NCI-H526 (cell line): ENCODE measurements around the gene FAM50B.

Source experiments
- DNase-seq, 2 experiments: peaks; one replicate each; lab custom pipeline; 2025; lab: John Stamatoyannopoulos, UW

Gene FAM50B

GRCh38 chr6:3873051-3873450 lies 23.9 kb downstream of the FAM50B start:
- DNase-seq: no peak

DNA sequence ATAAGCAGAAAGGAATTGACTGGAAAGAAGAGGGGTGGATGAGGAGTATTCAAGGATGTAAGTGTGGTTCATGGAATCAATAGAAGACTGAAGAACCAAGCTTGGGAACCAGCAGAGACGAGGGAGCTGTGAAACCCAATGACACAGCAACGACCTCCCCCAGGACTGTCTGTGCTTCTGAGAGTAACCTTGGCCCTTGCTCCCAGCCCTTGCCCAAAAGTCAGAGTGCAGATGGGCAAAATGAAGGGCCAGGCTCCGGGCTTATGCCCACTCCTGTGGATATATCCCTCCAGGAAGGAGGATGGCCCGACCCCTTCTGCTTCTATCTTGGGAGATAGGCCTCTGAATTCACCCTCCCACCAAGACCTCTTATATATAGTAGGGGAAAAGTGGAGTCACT lies 24.9 kb downstream of the FAM50B start:
- DNase-seq: no peak

- no peak for DNase-seq
Measured at GRCh38 chr6:3875486-3875885, 26.3 kb downstream of the FAM50B start.

DNA sequence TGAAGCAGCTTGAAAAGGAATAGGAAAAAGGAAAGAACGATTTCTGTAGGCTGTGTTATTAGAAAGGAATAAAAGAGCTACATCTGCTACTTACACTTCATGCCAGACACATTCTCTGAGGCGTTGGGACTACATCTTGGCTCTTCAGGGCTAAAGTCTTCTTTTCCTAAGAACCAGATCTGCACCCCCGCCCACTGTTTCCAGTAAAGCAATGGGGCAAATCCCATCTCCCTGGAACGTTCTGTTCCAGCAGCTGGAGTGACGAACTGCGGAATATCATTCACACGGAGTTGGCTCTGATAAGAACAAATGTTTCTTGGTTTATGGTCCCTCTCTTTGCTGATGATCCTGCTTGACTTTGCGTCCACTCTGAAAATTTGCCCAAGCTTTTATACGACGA lies 26.9 kb downstream of the FAM50B start:
- no peak for DNase-seq

- no peak for DNase-seq
Measured at GRCh38 chr6:3876866-3877265, 27.7 kb downstream of the FAM50B start.

GRCh38 chr6:3878048-3878666 lies 29.0 kb downstream of the FAM50B start:
- no peak for DNase-seq

- DNase-seq: no peak
Measured at GRCh38 chr6:3879194-3879952, 30.2 kb downstream of the FAM50B start.

DNA sequence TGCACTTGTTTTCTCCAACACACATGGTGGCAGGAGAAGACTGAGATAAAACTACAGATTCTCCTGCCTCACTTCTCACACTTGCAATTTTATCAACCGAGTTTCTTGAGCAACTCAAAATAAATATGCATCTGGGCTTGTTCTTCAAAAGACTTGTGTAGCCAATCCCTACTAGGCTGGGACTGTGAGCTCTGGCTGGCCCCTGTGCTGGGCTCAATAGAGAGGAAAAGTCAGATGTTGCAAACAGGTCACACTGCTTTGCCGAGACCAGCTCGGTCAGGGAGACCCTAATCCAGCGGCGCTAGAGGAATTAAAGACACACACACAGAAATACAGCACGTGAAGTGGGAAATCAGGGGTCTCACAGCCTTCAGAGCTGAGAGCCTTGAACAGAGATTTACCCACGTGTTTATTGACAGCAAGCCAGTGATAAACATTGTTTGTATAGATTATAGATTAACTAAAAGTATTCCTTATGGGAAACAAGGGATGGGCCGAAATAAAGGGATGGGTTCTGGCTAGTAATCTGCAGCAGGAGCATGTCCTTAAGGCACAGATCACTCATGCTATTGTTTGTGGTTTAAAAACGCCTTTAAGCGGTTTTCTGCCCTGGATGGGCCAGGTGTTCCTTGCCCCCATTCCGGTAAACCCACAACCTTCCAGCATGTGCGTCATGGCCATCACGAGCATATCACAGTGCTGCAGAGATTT lies 32.7 kb downstream of the FAM50B start:
- DNase-seq: no peak

DNA sequence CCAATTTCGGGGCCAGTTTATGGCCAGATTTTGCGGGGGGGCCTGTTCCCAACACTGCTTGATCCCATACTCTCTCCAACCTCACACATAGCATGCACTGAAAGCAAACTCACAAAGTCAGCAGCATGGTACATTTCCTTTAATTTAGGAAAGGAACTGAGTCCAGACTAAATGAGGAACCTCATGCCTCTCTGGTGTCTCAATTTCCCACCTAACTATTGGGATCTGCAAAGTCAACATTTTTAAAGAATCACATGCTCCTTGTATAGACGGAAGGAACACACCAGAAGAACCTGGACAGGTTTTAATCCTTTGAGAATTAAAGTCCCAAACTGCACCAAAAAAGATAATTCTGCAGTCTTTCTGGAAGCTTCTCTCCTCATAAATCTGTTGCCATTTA lies 33.3 kb downstream of the FAM50B start:
- no peak for DNase-seq

DNA sequence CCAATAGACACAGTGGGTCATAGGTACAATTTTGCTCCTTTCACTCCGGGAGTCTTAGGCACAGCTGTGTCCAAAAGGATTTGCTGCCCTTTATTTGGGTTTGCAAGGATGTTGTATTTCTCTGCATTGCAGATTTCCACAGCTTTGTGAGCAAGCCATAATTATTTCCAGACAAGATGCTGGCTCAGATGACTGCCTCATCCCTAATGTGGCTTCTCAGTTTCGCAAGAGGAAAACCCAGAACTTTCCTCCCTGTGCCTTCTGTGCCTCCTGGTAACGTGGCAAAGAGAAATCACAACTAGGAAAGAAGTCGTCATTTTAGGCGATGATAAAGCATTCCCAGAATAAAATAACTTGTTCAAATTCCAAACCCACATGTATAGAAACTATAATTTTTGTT lies 33.7 kb downstream of the FAM50B start:
- no peak for DNase-seq

GRCh38 chr6:3884007-3884745 lies 35.0 kb downstream of the FAM50B start:
- no peak for DNase-seq

- DNase-seq: peak in 1 of 2 experiments; percentile 32
Measured at GRCh38 chr6:3885262-3886036, 36.3 kb downstream of the FAM50B start.

GRCh38 chr6:3887150-3887700 lies 38.1 kb downstream of the FAM50B start:
- DNase-seq: no peak

DNA sequence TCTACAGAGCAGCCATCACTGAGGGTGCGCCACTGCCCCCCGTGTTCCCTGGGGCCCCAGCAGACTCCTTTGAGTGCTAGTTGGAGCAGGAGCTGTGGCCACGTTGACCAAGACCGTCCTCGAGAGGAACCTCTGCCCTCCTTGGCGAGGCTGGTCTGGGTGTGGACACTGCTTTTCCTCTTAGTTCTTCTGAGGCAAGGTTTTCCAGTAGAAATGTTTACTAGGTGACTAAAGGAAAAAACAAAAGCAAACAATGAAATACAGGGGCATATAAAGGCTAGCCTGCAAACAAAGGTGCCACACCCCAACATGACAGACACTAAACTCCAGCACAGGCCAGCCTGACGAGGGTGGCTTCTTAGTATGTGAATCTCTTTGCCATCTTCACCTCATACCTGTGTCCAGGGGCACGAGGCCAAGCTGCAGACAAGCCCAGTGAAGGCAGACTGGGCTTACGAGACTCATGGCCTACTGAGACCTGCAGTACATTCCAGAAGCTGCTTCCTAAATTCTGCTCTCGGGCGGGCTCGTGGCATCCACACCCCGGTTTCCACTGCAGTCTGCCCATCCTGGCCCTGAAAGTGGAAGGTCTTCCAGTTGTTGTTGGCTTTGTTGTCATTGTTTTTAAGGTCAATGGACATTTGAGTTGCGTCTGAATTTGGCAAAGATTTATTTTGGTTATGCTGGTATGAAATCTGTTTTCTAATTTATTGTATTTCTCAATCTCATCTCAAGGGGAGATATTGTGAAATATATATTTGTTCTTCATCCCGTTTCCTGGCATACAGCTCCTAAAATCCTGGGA lies 39.2 kb downstream of the FAM50B start:
- DNase-seq: no peak

- DNase-seq: no peak
Measured at GRCh38 chr6:3890047-3890446, 40.9 kb downstream of the FAM50B start.

- DNase-seq: no peak
Measured at GRCh38 chr6:3891883-3892282, 42.7 kb downstream of the FAM50B start.

- DNase-seq: no peak
Measured at GRCh38 chr6:3892603-3893002, 43.4 kb downstream of the FAM50B start.

DNA sequence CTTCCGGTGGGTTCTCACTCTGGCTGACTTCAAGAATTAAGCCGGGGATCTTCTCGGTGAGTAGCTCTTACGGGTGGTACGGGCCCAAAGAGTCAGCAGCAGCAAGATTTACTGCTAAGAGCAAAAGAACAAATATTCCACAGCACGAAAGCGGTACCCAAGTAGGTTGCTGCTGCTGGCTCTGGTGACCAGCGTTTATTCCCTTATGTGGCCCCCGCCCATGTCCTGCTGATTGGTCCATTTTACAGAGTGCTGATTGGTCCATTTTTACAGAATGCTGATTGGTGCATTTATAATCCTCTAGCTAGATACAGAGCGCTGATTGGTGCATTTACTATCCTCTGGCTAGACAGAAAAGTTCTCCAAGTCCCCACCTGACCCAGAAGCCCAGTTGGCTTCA lies 44.3 kb downstream of the FAM50B start:
- DNase-seq: no peak

DNA sequence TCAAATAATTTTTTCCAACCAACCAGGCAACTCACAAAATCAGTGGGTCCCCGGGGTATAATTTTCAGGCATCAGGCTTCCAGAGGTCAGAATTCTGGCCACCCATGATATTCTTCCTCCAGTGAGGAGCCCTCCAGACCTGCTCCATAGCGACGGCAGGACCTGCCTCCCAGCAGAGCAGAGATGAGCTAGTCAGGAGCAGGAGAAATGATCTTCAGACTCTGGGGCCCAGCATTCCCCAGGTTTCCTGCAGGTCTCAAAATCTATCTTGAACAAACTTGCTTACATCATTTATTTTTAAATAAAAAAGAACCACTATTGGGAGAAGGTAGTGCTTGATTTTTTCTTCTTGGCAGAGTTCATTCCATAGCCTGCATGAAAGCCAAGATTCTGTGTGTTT lies 44.7 kb downstream of the FAM50B start:
- no peak for DNase-seq

DNA sequence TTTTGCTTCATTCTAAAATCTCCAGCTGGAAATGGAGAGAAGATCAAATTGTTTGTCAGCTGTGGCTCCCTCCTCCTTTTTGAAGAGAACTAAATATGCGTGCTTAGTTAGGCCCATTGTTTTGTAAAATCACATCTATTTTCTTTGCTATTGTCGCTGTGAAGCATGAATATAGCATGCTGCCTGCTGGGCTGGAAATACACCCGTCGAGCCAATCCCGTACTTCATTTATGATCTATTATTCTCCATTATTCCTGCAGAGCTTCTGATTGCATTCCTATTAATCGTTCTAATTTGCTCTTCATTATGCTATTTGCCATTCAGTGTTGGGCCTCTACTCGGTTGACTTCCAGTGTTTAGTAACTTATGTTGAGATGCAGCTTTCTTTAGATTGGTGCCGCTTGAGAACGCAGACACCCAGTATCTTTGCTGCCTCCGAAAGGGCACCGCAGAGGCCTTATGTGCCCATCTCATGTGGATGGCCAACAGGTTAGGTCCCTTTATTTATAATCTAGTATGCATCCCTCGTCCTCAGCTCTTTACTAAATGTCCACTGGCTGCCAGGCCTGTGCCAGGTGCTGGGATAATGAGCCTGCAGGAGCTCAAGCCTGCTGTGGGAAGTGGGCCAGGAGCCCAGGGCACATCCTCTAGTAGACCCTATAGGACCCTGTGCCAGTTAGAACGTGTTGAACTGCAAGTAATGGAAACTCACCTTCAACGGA lies 45.6 kb downstream of the FAM50B start:
- no peak for DNase-seq
